ENCODE results near the gene RABAC1.

Gene RABAC1

GRCh38 chr19:41921577-41922576 lies 37.2 kb downstream of the RABAC1 start:
- TF ChIP-seq CTCF (IDR thresholded peaks at IDR 0.05; ENCODE audit: borderline replicate concordance, insufficient read depth, low read depth, low read length): no peak
- no peak overlapping the region for H3K4me3 ChIP-seq (ENCODE audit: low read depth, low read length)

DNA sequence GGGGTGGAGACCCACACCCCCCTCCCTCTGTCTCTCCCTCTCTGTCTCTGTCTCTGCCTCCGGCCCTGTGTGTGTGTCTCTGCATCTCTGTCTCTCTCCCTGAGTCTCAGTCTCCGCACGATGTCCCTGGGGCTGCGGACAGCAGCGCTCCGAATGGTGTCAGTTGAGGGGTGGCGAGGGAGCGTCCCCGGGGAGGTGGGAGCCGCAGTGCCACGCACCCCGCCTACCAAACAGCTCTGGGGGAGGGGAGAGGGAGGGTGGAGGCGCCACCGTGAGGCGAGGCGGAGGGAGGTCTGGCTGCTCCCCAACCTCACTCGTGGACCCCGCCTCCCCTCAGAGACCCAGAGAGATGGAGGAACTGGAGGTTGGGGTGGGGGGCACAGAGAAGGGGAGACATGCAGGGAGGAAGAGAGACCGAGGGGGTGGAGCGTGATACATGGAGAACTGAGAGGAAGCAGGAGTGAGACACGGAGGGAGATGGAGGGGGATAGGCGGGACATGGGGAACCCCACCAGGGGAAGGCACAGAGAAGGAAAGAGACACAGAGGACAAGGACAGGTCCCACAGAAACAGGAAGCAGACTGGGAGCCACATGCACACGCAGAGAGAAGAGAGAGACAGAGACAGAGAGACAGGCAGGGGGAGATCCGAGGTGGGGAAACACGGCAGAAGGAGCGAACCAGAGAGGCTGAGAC lies 38.1 kb downstream of the RABAC1 start:
- no peak for TF ChIP-seq CTCF (IDR thresholded peaks at IDR 0.05; ENCODE audit: borderline replicate concordance, insufficient read depth, low read depth, low read length)
- no peak overlapping the region for H3K4me3 ChIP-seq (ENCODE audit: low read depth, low read length)

DNA sequence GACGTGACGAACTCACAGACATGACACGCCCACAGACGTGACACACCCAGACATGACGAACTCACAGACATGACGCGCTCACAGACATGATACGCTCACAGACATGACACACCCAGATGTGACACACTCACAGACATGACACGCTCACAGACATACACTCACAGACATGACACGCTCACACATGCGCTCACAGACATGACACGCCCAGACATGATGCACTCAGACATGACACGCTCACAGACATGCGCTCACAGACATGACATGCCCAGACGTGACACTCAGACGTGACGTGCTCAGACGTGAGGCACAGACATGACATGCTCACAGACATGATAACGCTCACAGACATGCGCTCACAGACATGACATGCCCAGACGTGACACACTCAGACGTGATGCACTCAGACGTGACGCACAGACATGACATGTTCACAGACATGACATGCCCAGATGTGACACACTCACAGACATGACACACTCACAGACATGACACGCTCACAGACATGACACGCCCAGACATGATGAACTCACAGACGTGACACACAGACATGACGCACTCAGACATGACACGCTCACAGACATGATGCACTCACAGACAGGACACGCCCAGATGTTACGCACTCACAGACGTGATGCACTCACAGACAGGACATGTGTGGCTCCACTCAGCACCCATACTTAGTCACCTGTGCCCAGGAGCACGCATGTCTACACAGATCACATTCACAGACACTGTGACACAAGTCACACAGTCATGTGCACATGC lies 39.0 kb downstream of the RABAC1 start:
- no peak for TF ChIP-seq CTCF (IDR thresholded peaks at IDR 0.05; ENCODE audit: borderline replicate concordance, insufficient read depth, low read depth, low read length)
- H3K4me3 ChIP-seq (ENCODE audit: low read depth, low read length): no peak overlapping the region

GRCh38 chr19:41918653-41919244 lies 40.4 kb downstream of the RABAC1 start:
- H3K4me3 ChIP-seq (ENCODE audit: low read depth, low read length): no peak overlapping the region
- TF ChIP-seq CTCF (IDR thresholded peaks at IDR 0.05; ENCODE audit: borderline replicate concordance, insufficient read depth, low read depth, low read length): no peak

DNA sequence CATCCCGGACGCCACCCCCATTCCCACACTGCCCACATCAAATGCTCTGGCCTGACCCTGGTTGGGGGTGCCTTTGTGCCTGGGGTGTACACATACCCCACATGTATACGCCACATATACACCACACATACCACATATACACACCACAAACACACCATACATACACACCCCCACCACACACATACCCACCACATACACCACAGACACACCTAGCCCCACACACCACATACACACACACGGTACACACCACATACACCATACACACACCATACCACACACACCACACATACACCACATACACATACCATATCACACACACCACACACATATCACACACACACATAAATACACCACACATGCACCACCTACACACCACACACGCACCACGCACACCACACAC lies 41.0 kb downstream of the RABAC1 start:
- TF ChIP-seq CTCF (IDR thresholded peaks at IDR 0.05; ENCODE audit: borderline replicate concordance, insufficient read depth, low read depth, low read length): no peak

GRCh38 chr19:41917676-41918075 lies 41.4 kb downstream of the RABAC1 start:
- no peak overlapping the region for H3K4me3 ChIP-seq (ENCODE audit: low read depth, low read length)
- no peak for TF ChIP-seq CTCF (IDR thresholded peaks at IDR 0.05; ENCODE audit: borderline replicate concordance, insufficient read depth, low read depth, low read length)

More for the DNA sequence above, 41.0 kb downstream of the RABAC1 start:
- no peak overlapping the region for H3K4me3 ChIP-seq (ENCODE audit: low read depth, low read length)
